WTC11 (cell line): ENCODE data around the gene TXNRD1. TPM values are rescaled to one million over a fixed set of nuclear protein-coding genes. Genes with fewer than 3 reads are reported as not detected.

ENCODE experiments used
- ATAC-seq: fragments of 200-7000 bp; cut with Tn5 transposase; 2 replicates; pipeline ENCODE4 v1.10.0; 2021; ENCODE audit warnings: mild to moderate bottlenecking, moderate library complexity
- CTCF ChIA-PET: fragments of 300-600 bp; sonication (Branson Sonifier 250); formaldehyde crosslinking; loops from one replicate; lab custom pipeline; 2021; ENCODE audit warnings: antibody characterized with exemption; lab: Charles Lee
- POLR2A ChIA-PET: fragments of 350-600 bp; sonication (Branson Sonifier 250); formaldehyde crosslinking; loops from one replicate; lab custom pipeline; 2021; ENCODE audit warnings: antibody characterized with exemption; lab: Charles Lee
- DNase-seq: peaks from one replicate; pipeline ENCODE4 v3.0.0; 2021; ENCODE audit warnings: low spot score
- H3K27ac Mint-ChIP-seq: 2 replicates; pipeline ENCODE4 v1.8.0; 2021; ENCODE audit warnings: mixed read lengths
- H3K27me3 Mint-ChIP-seq: 2 replicates; pipeline ENCODE4 v1.8.0; 2021; ENCODE audit warnings: low read depth, mild to moderate bottlenecking, moderate library complexity, mixed read lengths
- H3K36me3 Mint-ChIP-seq: 2 replicates; pipeline ENCODE4 v1.8.0; 2021; ENCODE audit warnings: mixed read lengths
- H3K4me1 Mint-ChIP-seq: 2 replicates; pipeline ENCODE4 v1.8.0; 2022; ENCODE audit warnings: mixed read lengths
- H3K4me3 Mint-ChIP-seq: 2 replicates; pipeline ENCODE4 v1.8.0; 2021; ENCODE audit warnings: mild to moderate bottlenecking, moderate library complexity, mixed read lengths
- H3K9me3 Mint-ChIP-seq: 2 replicates; pipeline ENCODE4 v1.8.0; 2021; ENCODE audit warnings: mixed read lengths
- ATF2 ChIP-seq: sonication (generic); formaldehyde crosslinking; IDR thresholded peaks from 2 replicates; pipeline ENCODE4 v1.8.1; 2022; ENCODE audit warnings: low read depth, missing genetic modification reagents, borderline replicate concordance
- CBFB ChIP-seq: sonication (generic); formaldehyde crosslinking; IDR thresholded peaks from 2 replicates; pipeline ENCODE4 v1.8.1; 2022; ENCODE audit warnings: mild to moderate bottlenecking, low read depth, missing genetic modification reagents
- E2F4 ChIP-seq: sonication (generic); formaldehyde crosslinking; IDR thresholded peaks from 2 replicates; pipeline ENCODE4 v1.8.1; 2022; ENCODE audit warnings: low read depth, mild to moderate bottlenecking, moderate library complexity, missing genetic modification reagents, borderline replicate concordance
- ELF4 ChIP-seq: sonication (generic); formaldehyde crosslinking; IDR thresholded peaks from 2 replicates; pipeline ENCODE4 v1.8.1; 2022; ENCODE audit warnings: low read depth, mild to moderate bottlenecking, moderate library complexity, missing genetic modification reagents
- ETV6 ChIP-seq: sonication (generic); formaldehyde crosslinking; IDR thresholded peaks from 2 replicates; pipeline ENCODE4 v1.8.1; 2022; ENCODE audit warnings: mild to moderate bottlenecking, missing genetic modification reagents
- FOXJ3 ChIP-seq: sonication (generic); formaldehyde crosslinking; IDR thresholded peaks from 2 replicates; pipeline ENCODE4 v1.9.0; 2021; ENCODE audit warnings: missing genetic modification reagents, mild to moderate bottlenecking, borderline replicate concordance
- IRF1 ChIP-seq: sonication (generic); formaldehyde crosslinking; IDR thresholded peaks from 2 replicates; pipeline ENCODE4 v1.8.0; 2023; ENCODE audit warnings: missing genetic modification reagents
- KAT7 ChIP-seq: sonication (generic); formaldehyde crosslinking; IDR thresholded peaks from 2 replicates; pipeline ENCODE4 v1.8.1; 2023; ENCODE audit warnings: missing genetic modification reagents, mild to moderate bottlenecking, borderline replicate concordance
- MYBL2 ChIP-seq: sonication (generic); formaldehyde crosslinking; IDR thresholded peaks from 2 replicates; pipeline ENCODE4 v1.8.1; 2023; ENCODE audit warnings: mild to moderate bottlenecking, moderate library complexity, missing genetic modification reagents
- NR3C1 ChIP-seq: sonication (generic); formaldehyde crosslinking; conservative IDR thresholded peaks from 2 replicates; pipeline ENCODE4 v1.8.1; 2023; ENCODE audit warnings: low read depth, mild to moderate bottlenecking, missing genetic modification reagents
- PRRX2 ChIP-seq: fragments of 250-450 bp; sonication (Bioruptor Pico); IDR thresholded peaks from 2 replicates; pipeline ENCODE4 v1.8.0; 2021; ENCODE audit warnings: mild to moderate bottlenecking
- RELA ChIP-seq: sonication (generic); formaldehyde crosslinking; IDR thresholded peaks from 2 replicates; pipeline ENCODE4 v1.8.1; 2022; ENCODE audit warnings: missing genetic modification reagents, mild to moderate bottlenecking, borderline replicate concordance
- TCF7 ChIP-seq: sonication (generic); formaldehyde crosslinking; IDR thresholded peaks from 2 replicates; pipeline ENCODE4 v1.8.0; 2022; ENCODE audit warnings: mild to moderate bottlenecking, low read depth, missing genetic modification reagents, moderate library complexity
- USF1 ChIP-seq: sonication (generic); formaldehyde crosslinking; IDR thresholded peaks from 2 replicates; pipeline ENCODE4 v1.8.0; 2022; ENCODE audit warnings: mild to moderate bottlenecking, missing genetic modification reagents
- ZNF317 ChIP-seq: sonication (generic); formaldehyde crosslinking; IDR thresholded peaks from 2 replicates; pipeline ENCODE4 v1.8.1; 2023; ENCODE audit warnings: low read depth, mild to moderate bottlenecking, moderate library complexity, missing genetic modification reagents, borderline replicate concordance
- ZNF396 ChIP-seq: fragments of 250-450 bp; sonication (Bioruptor Pico); IDR thresholded peaks from 2 replicates; pipeline ENCODE4 v1.8.0; 2021; ENCODE audit warnings: mild to moderate bottlenecking, moderate library complexity, borderline replicate concordance
- ZNF423 ChIP-seq: fragments of 250-450 bp; sonication (Bioruptor Pico); IDR thresholded peaks from 2 replicates; pipeline ENCODE4 v2.1.2; 2022; ENCODE audit warnings: mild to moderate bottlenecking, moderate library complexity
- ZNF512 ChIP-seq: sonication (generic); formaldehyde crosslinking; IDR thresholded peaks from 2 replicates; pipeline ENCODE4 v1.8.1; 2022; ENCODE audit warnings: missing genetic modification reagents, borderline replicate concordance
- ZNF671 ChIP-seq: fragments of 250-450 bp; sonication (Bioruptor Pico); IDR thresholded peaks from 2 replicates; pipeline ENCODE4 v1.8.0; 2021; ENCODE audit warnings: mild to moderate bottlenecking
- total RNA-seq: library from RNA; stranded (reverse); gene quantifications from 3 replicates; pipeline ENCODE4 v1.2.3, GENCODE V29; 2021

Gene TXNRD1
- total RNA-seq, 1 experiment from 2014 or later, result 113 TPM

- TF ChIP-seq FOXJ3 (CRISPR knock-in tag) (no peak), KAT7 (CRISPR knock-in tag) (no peak), IRF1 (no peak), ETV6 (CRISPR knock-in tag) (no peak), ZNF512 (CRISPR knock-in tag) (no peak), USF1 (CRISPR knock-in tag) (no peak), PRRX2 (CRISPR knock-in tag) (no peak)
- TF ChIP-seq, all 79 proteins: peak for 0
- DNase-seq (no peak), ATAC-seq (no peak)
- Mint-ChIP-seq H3K4me1 (peaks cover 43% of the 10 kb centered on the region), H3K36me3 (peaks cover 35% of the 10 kb centered on the region), H3K27me3 (no peaks in the 10 kb centered on the region), H3K27ac (peak overlapping the region; percentile 60), H3K9me3 (no peaks in the 10 kb centered on the region), H3K4me3 (no peak overlapping the region)
- ChIA-PET CTCF (no interaction called here), POLR2A (no interaction called here)
Observed at GRCh38 chr12:104309446-104309993, 93.9 kb downstream of the TXNRD1 start.

- ChIA-PET CTCF (no interaction called here), POLR2A (interaction anchor here (0.6 kb wide), 1 partner anchor 344 kb away, joined by 3 read pairs; no protein-coding TSS in a partner anchor)
- H3K27me3 Mint-ChIP-seq, result no peaks in the 10 kb centered on the region
- ATAC-seq, result no peak
- H3K9me3 Mint-ChIP-seq, result no peaks in the 10 kb centered on the region
- H3K4me1 Mint-ChIP-seq, result peaks cover 28% of the 10 kb centered on the region
- H3K27ac Mint-ChIP-seq, result no peak overlapping the region
- H3K36me3 Mint-ChIP-seq, result peaks cover 44% of the 10 kb centered on the region
- no peak overlapping the region for H3K4me3 Mint-ChIP-seq
- no peak for DNase-seq
- TF ChIP-seq ELF4 (CRISPR knock-in tag), result no peak
- no peak for TF ChIP-seq ATF2 (CRISPR knock-in tag)
- TF ChIP-seq NR3C1, result no peak
- TF ChIP-seq ZNF423 (CRISPR knock-in tag), result no peak
- TF ChIP-seq CBFB (CRISPR knock-in tag), result no peak
Observed at GRCh38 chr12:104310751-104311633, 95.4 kb downstream of the TXNRD1 start.

GRCh38 chr12:104312202-104312601 is 96.6 kb downstream of the TXNRD1 start:
- no peaks in the 10 kb centered on the region for H3K27me3 Mint-ChIP-seq
- H3K4me1 Mint-ChIP-seq, result peaks cover 16% of the 10 kb centered on the region
- POLR2A ChIA-PET, result no interaction called here
- H3K4me3 Mint-ChIP-seq, result no peak overlapping the region
- peaks cover 52% of the 10 kb centered on the region for H3K36me3 Mint-ChIP-seq
- no peak overlapping the region for H3K27ac Mint-ChIP-seq
- no peaks in the 10 kb centered on the region for H3K9me3 Mint-ChIP-seq
- ATAC-seq, result no peak
- no peak for DNase-seq
- CTCF ChIA-PET, result no interaction called here
- TF ChIP-seq NR3C1 (no peak), ZNF512 (CRISPR knock-in tag) (no peak), MYBL2 (CRISPR knock-in tag) (no peak), RELA (CRISPR knock-in tag) (no peak), ZNF317 (CRISPR knock-in tag) (no peak), E2F4 (no peak), ZNF396 (CRISPR knock-in tag) (no peak), IRF1 (no peak), TCF7 (CRISPR knock-in tag) (no peak), ETV6 (CRISPR knock-in tag) (no peak), ZNF671 (no peak)
